GM23338 (cell line): ENCODE measurements around the gene GRIK4.

ENCODE experiments used
- EZH2 ChIP-seq: fragments of 200-600 bp; sonication (generic); IDR thresholded peaks from one replicate; pipeline ENCODE4 v1.8.0; 2017; ENCODE audit warnings: antibody characterized with exemption, mild to moderate bottlenecking, low read depth; ENCODE audit not compliant: unreplicated experiment
- JUNB ChIP-seq: IDR thresholded peaks from one replicate; pipeline ENCODE4 v1.6.1; 2016; ENCODE audit warnings: antibody characterized with exemption; ENCODE audit not compliant: unreplicated experiment
- TF ChIP-seq, protein P1 (sequence below), 2 experiments: fragments of 200-600 bp in 1 of 2; sonication (generic) in 1 of 2; conservative IDR thresholded peaks; 2 replicates each; pipeline versions ENCODE4 v1.5.1 to v1.6.1; 2016 to 2017; ENCODE audit warnings: antibody characterized with exemption in 2 of 2, low read depth in 2 of 2, mild to moderate bottlenecking in 2 of 2, moderate library complexity in 1 of 2

- TF ChIP-seq JUNB = no peak
- TF ChIP-seq, protein P1, sequence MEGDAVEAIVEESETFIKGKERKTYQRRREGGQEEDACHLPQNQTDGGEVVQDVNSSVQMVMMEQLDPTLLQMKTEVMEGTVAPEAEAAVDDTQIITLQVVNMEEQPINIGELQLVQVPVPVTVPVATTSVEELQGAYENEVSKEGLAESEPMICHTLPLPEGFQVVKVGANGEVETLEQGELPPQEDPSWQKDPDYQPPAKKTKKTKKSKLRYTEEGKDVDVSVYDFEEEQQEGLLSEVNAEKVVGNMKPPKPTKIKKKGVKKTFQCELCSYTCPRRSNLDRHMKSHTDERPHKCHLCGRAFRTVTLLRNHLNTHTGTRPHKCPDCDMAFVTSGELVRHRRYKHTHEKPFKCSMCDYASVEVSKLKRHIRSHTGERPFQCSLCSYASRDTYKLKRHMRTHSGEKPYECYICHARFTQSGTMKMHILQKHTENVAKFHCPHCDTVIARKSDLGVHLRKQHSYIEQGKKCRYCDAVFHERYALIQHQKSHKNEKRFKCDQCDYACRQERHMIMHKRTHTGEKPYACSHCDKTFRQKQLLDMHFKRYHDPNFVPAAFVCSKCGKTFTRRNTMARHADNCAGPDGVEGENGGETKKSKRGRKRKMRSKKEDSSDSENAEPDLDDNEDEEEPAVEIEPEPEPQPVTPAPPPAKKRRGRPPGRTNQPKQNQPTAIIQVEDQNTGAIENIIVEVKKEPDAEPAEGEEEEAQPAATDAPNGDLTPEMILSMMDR (conservative IDR thresholded peaks at IDR 0.05; ENCODE audit: low read depth in 2 of 2) = no peak
- no peak for TF ChIP-seq EZH2
These were observed 123.7 kb downstream of the GRIK4 start for GRCh38 chr11:120635136-120635810.
